NCI-H748 treated with DMSO at 0.1 percent for 48 hours (cell line): ENCODE results near the gene PTPRK.

Source experiments
- DNase-seq: peaks from one replicate; lab custom pipeline; 2025; lab: John Stamatoyannopoulos, UW

The PTPRK gene

GRCh38 chr6:128131036-128131435, 389.4 kb downstream of the PTPRK start:
- no peak for DNase-seq

DNA sequence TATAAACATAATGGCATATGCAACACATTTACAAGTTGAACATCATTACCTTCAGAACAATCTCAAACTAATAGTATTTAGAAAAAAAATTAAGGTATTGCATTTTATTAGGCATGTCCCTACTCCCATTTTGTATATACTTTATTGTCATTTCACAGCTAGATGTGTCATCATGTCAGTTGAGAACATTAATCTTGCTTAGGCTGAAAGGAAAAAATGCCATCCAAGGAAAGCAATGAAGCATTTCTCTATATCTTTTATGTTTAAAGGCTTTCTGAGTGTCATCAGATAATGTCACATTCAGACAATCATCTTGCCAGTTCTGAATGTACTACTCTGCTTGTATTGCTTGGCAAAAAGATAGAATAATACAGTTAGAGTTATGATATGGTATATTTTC, 390.7 kb downstream of the PTPRK start:
- no peak for DNase-seq

- DNase-seq, result no peak
These were observed 392.7 kb downstream of the PTPRK start for GRCh38 chr6:128127650-128128049.

DNA sequence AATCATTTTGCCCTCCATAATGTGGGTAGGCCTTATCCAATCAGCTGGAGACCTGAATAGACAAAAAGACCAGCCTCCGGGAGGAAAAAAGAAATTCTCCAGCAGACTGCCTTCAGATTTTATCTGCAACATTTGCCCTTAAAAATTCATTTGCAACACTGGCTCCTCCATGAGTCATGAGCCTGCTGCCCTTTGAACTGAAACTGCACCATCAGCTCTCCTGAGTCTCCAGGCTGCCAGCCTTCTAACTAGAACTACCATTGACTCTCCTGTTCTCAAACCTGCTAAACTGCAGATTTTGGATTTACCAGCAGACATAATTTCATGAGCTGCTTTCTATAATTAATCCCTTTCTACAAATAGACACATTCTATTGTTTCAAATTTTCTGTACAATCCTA, 395.7 kb downstream of the PTPRK start:
- no peak for DNase-seq

- no peak for DNase-seq
These were observed 398.8 kb downstream of the PTPRK start for GRCh38 chr6:128121610-128122009.

DNA sequence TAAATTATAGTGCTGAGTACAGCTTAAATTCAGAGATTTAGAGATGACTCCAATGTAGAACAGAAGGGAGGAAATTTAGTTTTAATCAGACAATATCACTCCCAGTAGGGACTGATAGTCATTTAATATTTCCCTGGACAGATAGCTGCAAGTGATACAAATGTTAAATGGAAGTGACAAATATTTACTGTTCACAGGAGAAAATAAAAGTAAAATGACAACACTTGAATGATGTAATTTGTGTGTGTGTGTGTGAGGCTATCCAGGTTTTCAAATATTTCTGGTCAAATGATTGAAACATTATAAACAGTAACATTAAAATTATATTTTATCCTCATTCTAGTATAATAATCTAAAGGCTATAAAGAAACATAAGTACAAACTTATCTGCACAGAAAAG, 399.2 kb downstream of the PTPRK start:
- DNase-seq, result no peak

DNA sequence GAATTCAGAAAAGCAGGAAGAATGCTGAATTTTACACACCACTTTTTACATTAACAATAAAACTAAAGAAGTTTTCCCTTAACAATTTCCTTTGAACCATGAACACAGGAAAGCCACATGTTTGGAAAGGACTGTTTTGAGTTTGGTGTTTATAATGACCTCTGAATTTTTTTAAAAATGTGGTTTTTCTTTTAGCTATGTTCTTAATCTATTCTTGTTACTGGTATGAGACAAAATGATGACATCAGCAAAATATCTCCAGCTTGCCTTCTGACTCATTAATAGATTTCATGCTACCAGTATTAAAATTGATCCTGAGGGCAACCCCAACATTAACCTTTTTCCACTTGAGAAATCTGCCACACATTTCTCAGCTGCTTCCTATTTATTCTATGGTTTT, 402.0 kb downstream of the PTPRK start:
- no peak for DNase-seq

GRCh38 chr6:128117916-128118315, 402.5 kb downstream of the PTPRK start:
- DNase-seq, result no peak

DNA sequence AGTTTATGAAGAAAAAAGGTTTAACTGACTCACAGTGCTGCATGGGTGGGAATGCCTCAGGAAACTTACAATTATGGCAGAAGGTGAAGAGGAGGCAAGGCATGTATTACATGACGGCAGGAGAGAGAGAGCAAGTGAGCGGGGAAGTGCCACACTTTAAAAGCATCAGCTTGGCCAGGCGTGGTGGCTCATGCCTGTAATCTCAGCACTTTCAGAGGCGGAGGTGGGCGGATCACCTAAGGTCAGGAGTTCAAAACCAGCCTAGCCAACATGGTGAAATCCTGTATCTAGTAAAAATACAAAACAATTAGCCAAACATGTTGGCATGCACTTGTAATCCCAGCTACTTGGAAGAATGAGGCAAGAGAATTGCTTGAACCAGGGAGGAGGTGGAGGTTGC, 406.2 kb downstream of the PTPRK start:
- no peak for DNase-seq

DNA sequence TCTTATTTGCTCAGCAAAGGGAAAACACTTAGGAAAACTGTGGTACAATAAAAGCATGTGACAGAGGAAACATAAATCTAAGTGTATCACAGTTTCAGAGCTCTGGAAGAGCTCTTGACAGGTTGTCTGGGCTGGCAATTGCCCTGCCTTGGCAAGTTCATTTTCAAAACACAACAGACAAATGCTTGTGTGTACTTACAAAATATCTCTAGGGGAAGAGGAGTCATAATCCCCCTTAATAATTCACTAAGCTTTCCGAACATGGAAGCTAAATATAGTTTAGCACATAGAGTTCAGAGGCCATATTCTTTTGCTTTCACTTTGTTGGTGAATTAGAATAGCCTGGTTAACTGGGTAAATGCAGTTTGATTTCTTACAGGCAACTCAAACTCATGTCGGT, 407.9 kb downstream of the PTPRK start:
- DNase-seq, result peak; percentile 31

DNA sequence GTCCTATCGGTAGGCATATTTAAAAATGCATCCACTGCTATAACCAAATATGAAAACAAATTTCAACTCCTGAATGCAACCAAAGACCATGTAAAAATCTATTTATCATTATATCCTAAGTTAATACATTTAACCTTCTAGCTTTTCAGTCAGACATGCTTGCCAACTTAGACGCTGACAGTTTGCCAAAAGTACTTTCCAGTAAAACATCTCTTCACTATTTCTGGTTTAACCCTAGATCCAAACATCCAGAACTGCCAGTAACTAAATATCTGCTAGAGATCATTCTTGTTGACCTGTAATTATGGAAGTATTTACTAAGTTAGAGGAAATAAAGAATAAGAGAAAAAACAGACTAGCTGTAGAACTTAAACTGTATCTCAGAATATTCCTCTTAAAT, 409.3 kb downstream of the PTPRK start:
- no peak for DNase-seq

DNA sequence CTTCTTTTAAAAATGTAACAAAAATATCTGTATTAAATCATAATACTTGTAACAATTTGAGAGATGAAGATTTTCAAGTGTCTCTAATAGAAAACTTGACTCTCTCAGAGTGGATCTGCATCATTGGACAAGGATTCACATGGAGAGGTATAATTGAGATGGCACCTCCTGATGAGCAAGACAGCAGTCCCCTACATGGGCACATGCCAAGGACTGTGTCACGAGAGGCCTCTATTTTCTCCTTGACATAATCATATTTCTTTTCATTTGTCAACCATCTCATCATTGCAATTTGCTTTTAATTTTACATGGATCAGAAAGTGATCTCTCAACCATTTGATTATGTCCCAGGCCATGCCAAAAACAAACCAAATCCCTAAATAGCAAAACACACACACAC, 412.7 kb downstream of the PTPRK start:
- DNase-seq, result no peak

- DNase-seq, result no peak
These were observed 420.7 kb downstream of the PTPRK start for GRCh38 chr6:128099571-128100197.

DNA sequence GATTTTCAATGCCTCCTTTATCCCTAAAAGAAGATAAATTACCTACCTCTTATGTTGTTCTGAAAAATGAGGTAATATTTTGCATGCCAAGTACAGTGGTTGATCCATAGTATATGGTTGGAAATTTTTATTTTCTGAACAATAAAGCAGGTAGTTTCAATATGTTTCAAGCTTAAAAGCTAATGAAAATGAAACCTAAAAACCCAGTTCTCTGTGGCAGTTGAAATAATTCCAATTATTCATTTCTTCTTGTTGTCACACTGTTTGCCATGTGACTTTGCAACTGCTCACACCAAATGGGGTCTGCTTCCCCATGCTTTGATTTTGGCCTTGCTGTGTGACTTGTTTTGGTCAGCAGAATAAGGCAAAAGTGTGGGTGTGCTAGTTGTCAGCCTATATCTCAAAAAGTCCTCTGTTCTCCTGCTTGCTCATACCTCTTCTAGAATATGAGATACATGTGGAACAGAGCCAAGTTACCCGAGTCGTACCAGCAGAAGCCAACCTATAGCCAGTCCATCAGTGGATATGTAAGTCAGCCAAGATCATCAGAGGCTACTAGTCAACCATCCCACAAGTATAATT, 422.3 kb downstream of the PTPRK start:
- DNase-seq, result no peak

GRCh38 chr6:128097009-128097408, 423.4 kb downstream of the PTPRK start:
- DNase-seq, result no peak

- no peak for DNase-seq
These were observed 425.0 kb downstream of the PTPRK start for GRCh38 chr6:128095362-128095761.

DNA sequence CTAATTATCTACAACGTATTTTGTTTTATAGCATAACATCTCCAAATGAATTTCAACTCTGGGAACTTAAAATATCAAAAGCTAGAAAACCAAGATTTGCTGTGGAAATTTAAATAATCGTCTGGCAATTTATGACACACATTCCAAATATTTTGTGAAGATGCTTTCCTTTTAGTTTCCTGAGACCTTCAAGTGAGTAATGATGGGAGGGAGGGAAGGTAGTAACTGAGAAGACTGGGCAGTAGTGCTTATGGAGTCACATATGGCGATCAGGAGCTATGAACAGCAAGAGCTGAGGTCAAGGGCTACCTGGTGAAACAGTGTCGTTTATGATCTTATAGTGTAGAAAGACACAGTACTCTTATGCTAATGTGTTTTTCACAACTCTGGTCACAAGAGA, 441.4 kb downstream of the PTPRK start:
- no peak for DNase-seq

DNA sequence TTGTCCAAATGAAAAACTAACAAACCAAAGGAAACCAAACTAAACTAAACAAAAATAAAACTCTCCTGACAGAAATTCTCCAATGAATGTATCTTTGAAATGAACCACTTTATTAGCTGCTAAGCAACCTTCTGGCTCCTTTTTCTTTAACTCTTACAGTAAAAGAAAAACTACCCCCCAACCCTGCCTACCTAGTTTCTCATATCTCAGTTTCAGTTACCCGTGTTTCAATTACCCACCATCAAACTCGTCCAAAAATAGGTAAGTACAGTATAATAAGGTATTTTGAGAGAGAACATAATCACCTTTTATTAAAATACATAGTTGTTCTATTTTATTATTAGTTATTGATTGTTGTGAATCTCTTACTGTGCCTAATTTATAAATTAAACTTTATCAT, 442.1 kb downstream of the PTPRK start:
- DNase-seq, result no peak

- DNase-seq, result no peak
These were observed 443.6 kb downstream of the PTPRK start for GRCh38 chr6:128076843-128077242.

DNA sequence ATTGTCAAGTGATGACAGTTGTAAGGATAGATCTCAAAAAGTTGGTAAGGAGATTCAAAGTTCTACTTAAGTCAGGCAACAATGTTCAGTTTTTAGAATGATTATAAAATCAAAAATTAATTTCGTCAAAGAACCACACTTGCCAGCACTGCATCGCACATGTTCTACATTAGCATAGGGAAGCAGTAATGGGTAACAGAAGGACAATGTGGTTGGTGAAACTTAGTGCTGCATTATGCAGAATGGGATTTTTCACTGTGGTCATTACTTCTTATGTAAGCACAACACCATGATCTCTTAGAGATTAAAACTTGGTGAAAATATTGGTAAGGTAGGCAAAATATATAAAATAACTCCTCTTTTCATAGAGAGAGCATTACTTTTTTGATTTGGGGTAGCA, 445.8 kb downstream of the PTPRK start:
- DNase-seq, result no peak

DNA sequence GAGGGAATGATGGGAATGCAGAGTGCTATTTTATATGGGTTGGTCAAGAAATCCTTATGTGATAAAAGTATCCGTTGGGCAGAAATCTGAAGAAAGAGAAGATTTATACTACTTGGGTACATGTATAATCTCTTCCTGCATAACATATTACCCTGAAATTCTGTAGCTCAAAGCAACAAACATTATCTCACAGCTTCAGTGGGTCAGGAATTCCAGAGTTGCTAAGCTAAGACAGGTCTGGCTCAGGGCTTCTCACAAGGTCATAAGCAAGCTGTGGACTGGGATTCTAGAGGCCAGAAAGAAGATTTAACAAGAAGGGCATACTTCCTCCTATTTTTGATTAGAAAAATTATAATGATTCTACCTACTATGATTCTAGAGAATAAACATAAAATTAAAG, 447.0 kb downstream of the PTPRK start:
- DNase-seq, result no peak

DNA sequence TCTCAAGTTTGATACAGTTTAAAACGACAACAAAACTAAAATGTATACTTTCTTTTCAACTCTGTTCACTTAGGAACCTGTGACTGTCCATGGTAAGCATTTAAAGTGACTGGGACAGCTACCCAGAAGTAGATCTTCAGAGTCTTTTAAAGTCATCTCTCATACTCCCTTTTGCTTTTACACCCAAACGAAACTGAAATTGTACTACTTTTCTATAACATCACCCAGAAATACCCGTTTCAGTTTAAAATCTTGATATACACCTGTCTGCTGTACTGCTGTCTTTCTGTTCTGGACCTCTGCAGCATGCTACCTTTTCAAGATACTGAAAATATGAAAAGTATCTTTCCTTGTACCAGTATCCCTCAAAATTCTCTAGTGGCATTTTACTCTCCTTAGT, 449.2 kb downstream of the PTPRK start:
- DNase-seq, result no peak

DNA sequence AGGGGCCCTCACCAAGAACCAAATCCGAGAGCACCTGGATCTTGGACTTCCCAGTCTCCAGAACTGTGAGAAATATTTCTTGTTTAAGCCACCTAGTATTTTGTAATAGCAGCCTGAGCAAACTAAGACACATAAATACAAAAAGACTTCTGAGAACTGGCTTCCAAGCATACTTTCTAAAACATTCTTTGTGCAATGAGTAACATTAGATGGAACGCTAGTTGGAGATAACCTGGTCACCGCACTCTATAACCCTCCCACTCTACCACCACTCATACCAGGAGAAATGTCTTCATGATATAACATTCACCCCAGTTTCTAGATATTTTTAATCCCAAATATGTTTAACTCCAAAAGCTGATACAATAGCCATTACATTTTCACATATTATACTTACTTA, 450.0 kb downstream of the PTPRK start:
- no peak for DNase-seq

DNA sequence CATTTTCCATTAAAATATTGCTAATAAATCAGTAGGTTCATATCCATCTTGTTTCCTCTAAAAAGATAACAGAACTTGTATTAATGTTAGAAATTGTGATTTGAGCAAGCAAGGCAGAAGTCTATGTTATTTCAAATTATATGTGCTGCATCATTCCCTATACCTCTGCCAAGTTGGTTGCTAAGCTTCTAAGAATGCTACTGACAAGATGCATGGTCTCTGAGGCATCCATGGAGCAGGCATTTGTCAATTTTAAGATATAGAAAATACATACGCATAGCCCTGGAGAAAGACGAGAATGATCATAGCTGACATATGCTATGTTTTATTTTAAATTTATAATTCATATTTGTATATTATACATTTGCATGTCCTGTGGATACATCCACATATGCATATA, 451.2 kb downstream of the PTPRK start:
- DNase-seq, result no peak

GRCh38 chr6:128068119-128068479, 452.3 kb downstream of the PTPRK start:
- no peak for DNase-seq
